ENCODE measurements around the gene MR1. TPM values are rescaled to one million over a fixed set of nuclear protein-coding genes. Genes with fewer than 3 reads are reported as not detected.
A peak's percentile ranks its signal among the peaks of the same experiment; 100 is the strongest.

The MR1 gene
- polyA plus RNA-seq, 1 of the 3 experiments (the other 2 are of a cell fraction), result 7.0 TPM

- Histone ChIP-seq H3K79me2 (ENCODE audit: insufficient read depth) (peaks cover 62% of the 10 kb centered on the region), H3K9ac (peak overlapping the region; percentile 91), H2AFZ (ENCODE audit: low read depth) (no peak overlapping the region), H3F3A (replicated peaks; ENCODE audit: insufficient read depth) (peaks cover 48% of the 10 kb centered on the region), H3K4me3 (ENCODE audit: low read depth in 2 of 2, low read length in 1 of 2) (peak overlapping the region; percentile 90 to 96), H3K9me2 (no peaks in the 10 kb centered on the region), H3K27me3 (ENCODE audit: insufficient read depth) (no peaks in the 10 kb centered on the region), H3K9me3 (no peaks in the 10 kb centered on the region), H4K20me1 (ENCODE audit: insufficient read depth) (peaks cover 67% of the 10 kb centered on the region), H3K27ac (ENCODE audit: low read depth in 2 of 2, low read length in 1 of 2) (peak overlapping the region; percentile 77 to 81; a peak in 3 of 4 replicates), H3K36me3 (replicated peaks in 1 of 2; ENCODE audit: control insufficient read depth in 1 of 2, insufficient read depth in 2 of 2, low read length in 1 of 2) (peaks cover 25 to 33% of the 10 kb centered on the region in 2 experiments), H3K4me1 (ENCODE audit: control insufficient read depth in 1 of 2, insufficient read depth in 2 of 2, low read depth in 1 of 2, low read length in 1 of 2) (peaks cover 29 to 31% of the 10 kb centered on the region in 2 experiments), H3K4me2 (peak overlapping the region; percentile 84)
- DNase-seq, result no peak
- CTCF ChIA-PET, result interaction anchor here (0.7 to 13.3 kb wide), 14 partner anchors 9 to 575 kb away, joined by 3 to 145 read pairs (median 4); no protein-coding TSS in a partner anchor
- 0 out of 2 replicates have a peak, but pooled peaks have one; percentile 1 for TF ChIP-seq GABPA (IDR thresholded peaks at IDR 0.05; ENCODE audit: low read depth)
- no peak for TF ChIP-seq TCF12 (IDR thresholded peaks at IDR 0.05)
- no peak for TF ChIP-seq FOXM1 (IDR thresholded peaks at IDR 0.05; ENCODE audit: low read depth)
- TF ChIP-seq USF1 (IDR thresholded peaks at IDR 0.05; ENCODE audit: borderline replicate concordance, low read depth), result no peak
- WGBS (ENCODE audit: low lambda C conversion rate), result 20% methylated on average over 9 of the region's 9 CpGs
- POLR2A ChIA-PET, result interaction anchor here (0.8 to 3.0 kb wide), 8 partner anchors 12 to 588 kb away, joined by 3 to 24 read pairs (median 3); partner anchors contain the start of gene ACBD6
Observed at GRCh38 chr1:181090641-181091126, 56.9 kb downstream of the MR1 start.

GRCh38 chr1:181091309-181092040 is 57.7 kb downstream of the MR1 start:
- peaks cover 36% of the 10 kb centered on the region in 2 experiments for H3K4me1 ChIP-seq (ENCODE audit: control insufficient read depth in 1 of 2, insufficient read depth in 2 of 2, low read depth in 1 of 2, low read length in 1 of 2)
- CTCF ChIA-PET, result interaction anchor here (0.7 to 13.3 kb wide), 9 partner anchors 8 to 587 kb away, joined by 3 to 145 read pairs (median 4); no protein-coding TSS in a partner anchor
- 77% methylated on average over 8 of the region's 8 CpGs for WGBS (ENCODE audit: low lambda C conversion rate)

More at GRCh38 chr1:181091309-181092040, 57.7 kb downstream of the MR1 start:
- peaks cover 67% of the 10 kb centered on the region for H4K20me1 ChIP-seq (ENCODE audit: insufficient read depth)
- peak overlapping the region; percentile 90 to 96; a peak in 3 of 4 replicates for H3K4me3 ChIP-seq (ENCODE audit: low read depth in 2 of 2, low read length in 1 of 2)
- H3F3A ChIP-seq (replicated peaks; ENCODE audit: insufficient read depth), result peaks cover 56% of the 10 kb centered on the region
- POLR2A ChIA-PET, result interaction anchor here (1.2 to 3.0 kb wide), 4 partner anchors 13 to 589 kb away, joined by 3 to 24 read pairs (median 12); partner anchors contain the start of gene ACBD6
- DNase-seq, result no peak
- H3K9me2 ChIP-seq, result no peaks in the 10 kb centered on the region
- TF ChIP-seq GABPA (IDR thresholded peaks at IDR 0.05; ENCODE audit: low read depth) (no peak), FOXJ3 (CRISPR knock-in tag; IDR thresholded peaks at IDR 0.05) (no peak), EP300 (IDR thresholded peaks at IDR 0.05; ENCODE audit: borderline replicate concordance in 1 of 2, low read depth in 1 of 2, low read length in 1 of 2) (no peak), NRF1 (IDR thresholded peaks at IDR 0.05; ENCODE audit: low read depth, low read length) (no peak), RFX5 (IDR thresholded peaks at IDR 0.05; ENCODE audit: low read length) (no peak), SIN3A (IDR thresholded peaks at IDR 0.05; ENCODE audit: borderline replicate concordance, low read depth, low read length) (no peak), RAD21 (IDR thresholded peaks at IDR 0.05; ENCODE audit: low read length) (no peak), FOXM1 (IDR thresholded peaks at IDR 0.05; ENCODE audit: low read depth) (no peak), RCOR1 (IDR thresholded peaks at IDR 0.05; ENCODE audit: low read length) (no peak), TEAD4 (IDR thresholded peaks at IDR 0.05; ENCODE audit: borderline replicate concordance, insufficient read depth) (no peak)
- peak overlapping the region in 1 of 2 experiments; percentile 77; a peak in 1 of 4 replicates for H3K27ac ChIP-seq (ENCODE audit: low read depth in 2 of 2, low read length in 1 of 2)
- peak overlapping the region; percentile 84 for H3K4me2 ChIP-seq
- H3K27me3 ChIP-seq (ENCODE audit: insufficient read depth), result no peaks in the 10 kb centered on the region
- no peak overlapping the region for H2AFZ ChIP-seq (ENCODE audit: low read depth)
- peak overlapping the region; percentile 91 for H3K9ac ChIP-seq
- H3K79me2 ChIP-seq (ENCODE audit: insufficient read depth), result peaks cover 62% of the 10 kb centered on the region
- no peaks in the 10 kb centered on the region for H3K9me3 ChIP-seq
- H3K36me3 ChIP-seq (replicated peaks in 1 of 2; ENCODE audit: control insufficient read depth in 1 of 2, insufficient read depth in 2 of 2, low read length in 1 of 2), result peaks cover 25 to 33% of the 10 kb centered on the region in 2 experiments

All from SK-N-SH (cell line).